CD4-positive, alpha-beta T cell treated with Interleukin-12 subunit alpha and Interleukin-12 subunit beta, for 1 hour (primary cell): ENCODE results near the gene XPR1.
"Not testable (repeated sequence)": the region's sequence is repeated elsewhere in the genome, so short reads cannot be mapped to it uniquely, and the experiment has no call there.

ENCODE experiments used
- DNase-seq: peaks from one replicate; pipeline ENCODE4 v3.0.0-alpha.2; 2020

Gene XPR1

GRCh38 chr1:180786624-180787023 is 154.8 kb downstream of the XPR1 start:
- DNase-seq, result no peak

GRCh38 chr1:180787628-180788307 is 155.9 kb downstream of the XPR1 start:
- no peak for DNase-seq

- DNase-seq, result no peak
Observed at GRCh38 chr1:180789460-180789859, 157.6 kb downstream of the XPR1 start.

- DNase-seq, result not testable (repeated sequence)
Observed at GRCh38 chr1:180791152-180791551, 159.3 kb downstream of the XPR1 start.

GRCh38 chr1:180791806-180792205 is 160.0 kb downstream of the XPR1 start:
- DNase-seq, result no peak

GRCh38 chr1:180793451-180793850 is 161.6 kb downstream of the XPR1 start:
- no peak for DNase-seq

DNA sequence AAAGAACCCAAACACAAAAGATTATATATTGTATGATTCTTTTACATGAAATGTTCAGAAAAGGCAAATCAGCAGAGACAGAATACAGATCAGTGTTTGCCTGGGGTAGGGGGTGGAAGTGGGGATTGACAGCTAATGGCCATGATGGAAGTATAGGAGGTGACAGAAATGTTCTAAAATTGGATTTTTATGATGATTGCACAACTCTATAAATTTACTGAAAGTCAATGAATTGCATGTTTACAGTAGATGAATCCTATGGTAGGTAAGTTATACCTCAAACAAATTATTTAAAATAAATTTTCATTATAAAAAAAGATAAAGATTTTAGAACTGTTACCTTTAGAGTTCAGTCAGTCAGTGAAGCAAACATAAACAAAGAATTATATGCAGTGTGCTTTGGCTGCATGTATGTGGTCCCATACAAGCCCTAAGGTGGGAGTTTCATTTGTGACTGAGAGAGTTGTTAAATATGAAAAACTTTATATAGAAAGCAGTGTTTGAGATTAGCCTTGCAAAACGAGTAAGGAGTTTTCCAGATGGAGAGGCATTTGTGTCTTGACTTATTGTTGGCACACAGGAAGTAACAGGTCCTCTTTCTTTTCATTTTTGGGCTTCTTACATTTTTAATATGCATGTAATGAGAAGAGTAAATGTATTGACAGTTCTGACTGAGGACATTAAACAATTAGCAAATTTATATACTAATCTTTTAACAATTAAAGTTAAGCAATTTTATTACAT is 165.2 kb downstream of the XPR1 start:
- DNase-seq, result no peak

- DNase-seq, result no peak
Observed at GRCh38 chr1:180800945-180801344, 169.1 kb downstream of the XPR1 start.

DNA sequence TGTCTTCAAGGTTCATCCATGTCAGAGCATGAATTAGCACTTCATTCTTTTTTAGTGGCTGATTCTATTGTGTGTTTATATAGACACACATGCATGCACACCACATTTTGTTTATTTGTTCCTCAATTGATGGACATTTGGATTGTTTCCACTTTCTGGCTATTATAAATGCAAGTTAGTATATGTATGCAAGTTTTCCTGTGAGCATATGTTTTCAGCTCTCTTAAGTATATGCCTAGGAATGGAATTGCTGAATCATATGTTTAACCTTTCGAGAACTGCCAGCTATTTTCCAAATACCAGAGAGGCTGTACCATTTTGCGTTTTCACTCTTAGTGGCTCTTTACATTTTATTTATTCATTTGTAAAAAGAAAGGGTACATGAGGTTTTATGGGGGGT is 171.0 kb downstream of the XPR1 start:
- no peak for DNase-seq

- DNase-seq, result no peak
Observed at GRCh38 chr1:180805316-180805715, 173.5 kb downstream of the XPR1 start.

DNA sequence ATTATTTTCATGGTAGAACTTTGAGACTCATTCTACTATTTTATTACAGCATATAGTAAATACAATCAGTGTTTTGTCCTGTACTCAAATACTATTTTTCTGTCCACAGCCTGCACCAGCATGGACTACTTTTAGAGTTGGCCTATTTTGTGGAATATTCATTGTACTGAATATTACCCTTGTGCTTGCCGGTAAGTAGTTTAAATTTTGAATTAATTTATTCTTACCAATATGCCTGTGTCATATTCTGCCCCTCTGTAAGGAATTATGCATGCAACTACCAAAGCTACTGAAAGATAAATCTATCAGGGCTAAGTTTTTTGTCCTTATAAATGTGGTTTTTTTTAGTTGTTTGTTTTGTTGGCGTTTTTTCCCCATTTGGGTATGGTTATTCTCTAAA is 179.5 kb downstream of the XPR1 start:
- no peak for DNase-seq

DNA sequence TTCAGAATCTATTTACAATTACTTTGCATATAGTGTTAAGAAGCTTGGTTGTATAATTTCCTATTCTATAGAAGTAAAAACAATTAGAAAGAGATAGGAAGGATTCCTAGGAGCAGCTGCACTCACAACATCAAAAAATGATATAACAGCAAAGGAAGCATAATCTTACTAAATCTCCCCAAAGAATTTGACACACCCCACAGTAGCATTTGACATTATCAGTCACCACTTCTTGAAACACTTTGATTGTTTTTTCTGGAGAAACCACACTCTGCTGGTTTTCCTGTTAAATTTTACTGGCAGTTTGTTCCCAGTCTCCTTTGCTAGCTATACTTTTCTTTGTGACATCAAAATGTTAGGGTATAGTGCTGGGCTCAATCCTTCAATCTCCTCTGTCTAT is 180.1 kb downstream of the XPR1 start:
- no peak for DNase-seq

GRCh38 chr1:180814258-180814657 is 182.4 kb downstream of the XPR1 start:
- no peak for DNase-seq

DNA sequence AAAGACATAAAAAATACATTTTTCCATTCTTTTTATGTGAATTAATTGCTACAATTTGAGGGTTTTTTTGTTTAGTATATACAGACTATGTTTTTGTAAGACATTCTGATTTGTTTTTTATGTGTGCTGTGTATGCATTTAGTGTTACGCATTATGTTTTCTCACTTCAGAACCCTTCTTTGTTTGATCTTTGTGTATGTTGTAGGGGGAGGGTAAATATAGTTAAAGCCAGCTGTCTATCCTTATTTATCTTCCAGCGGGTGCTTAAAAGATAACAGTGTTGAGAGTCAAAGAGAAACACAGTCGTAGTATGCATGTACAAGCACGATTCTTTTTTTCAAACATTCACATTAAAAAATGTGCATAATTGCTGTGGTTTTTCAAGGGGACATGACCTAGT is 183.4 kb downstream of the XPR1 start:
- no peak for DNase-seq

GRCh38 chr1:180816132-180816531 is 184.3 kb downstream of the XPR1 start:
- no peak for DNase-seq

- no peak for DNase-seq
Observed at GRCh38 chr1:180821970-180822369, 190.1 kb downstream of the XPR1 start.

DNA sequence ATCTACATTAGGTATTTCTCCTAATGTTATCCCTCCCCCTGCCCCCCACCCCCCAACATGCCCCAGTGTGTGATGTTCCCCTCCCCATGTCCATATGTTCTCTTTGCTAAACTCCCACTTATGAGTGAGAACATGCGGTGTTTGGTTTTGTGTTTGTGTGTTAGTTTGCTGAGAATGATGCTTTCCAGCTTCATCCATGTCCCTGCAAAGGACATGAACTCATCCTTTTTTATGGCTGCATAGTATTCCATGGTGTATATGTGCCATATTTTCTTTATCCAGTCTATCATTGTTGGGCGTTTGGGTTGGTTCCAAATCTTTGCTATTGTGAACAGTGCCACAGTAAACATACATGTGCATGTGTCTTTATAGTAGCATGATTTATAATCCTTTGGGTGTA is 199.7 kb downstream of the XPR1 start:
- not testable (repeated sequence) for DNase-seq

- not testable (repeated sequence) for DNase-seq
Observed at GRCh38 chr1:180833180-180833579, 201.4 kb downstream of the XPR1 start.

- DNase-seq, result no peak
Observed at GRCh38 chr1:180836449-180836848, 204.6 kb downstream of the XPR1 start.

GRCh38 chr1:180837020-180837419 is 205.2 kb downstream of the XPR1 start:
- no peak for DNase-seq

DNA sequence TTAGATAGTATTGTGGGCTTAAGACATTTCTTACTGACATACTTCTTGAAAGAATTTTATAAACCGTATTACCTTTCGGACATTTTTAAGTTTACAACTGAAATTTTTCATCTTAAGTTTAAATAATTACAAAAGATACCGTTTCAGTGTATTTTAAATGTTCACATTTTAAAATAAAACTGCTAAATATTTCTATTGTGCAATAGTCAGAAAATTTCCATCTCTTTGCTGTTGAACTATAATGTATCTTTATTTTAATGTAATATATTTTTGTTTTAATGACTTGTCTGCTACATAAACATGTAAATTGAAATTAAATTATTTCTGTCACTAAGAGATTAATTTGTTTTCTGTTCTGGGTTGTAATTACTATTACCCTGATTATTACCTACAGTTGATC is 206.7 kb downstream of the XPR1 start:
- DNase-seq, result no peak

DNA sequence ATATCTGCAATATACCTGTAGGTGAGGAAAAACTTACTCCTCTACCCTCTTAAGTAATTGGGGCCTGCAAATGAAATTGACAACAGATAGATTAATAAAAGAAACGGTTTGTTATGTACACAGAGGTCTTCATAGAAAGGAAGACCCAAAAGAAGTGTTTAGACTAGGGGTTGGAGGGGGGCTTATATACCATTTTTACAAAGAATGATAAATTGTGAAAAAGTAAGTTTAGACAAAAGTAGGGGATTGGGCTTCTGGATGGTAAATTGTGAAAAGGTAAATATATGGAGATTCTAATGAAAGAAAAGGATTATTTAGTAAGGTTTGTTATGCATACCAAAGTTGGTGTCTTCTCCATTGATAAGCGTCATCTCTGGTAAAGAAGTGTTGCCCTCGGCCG is 207.7 kb downstream of the XPR1 start:
- DNase-seq, result no peak

DNA sequence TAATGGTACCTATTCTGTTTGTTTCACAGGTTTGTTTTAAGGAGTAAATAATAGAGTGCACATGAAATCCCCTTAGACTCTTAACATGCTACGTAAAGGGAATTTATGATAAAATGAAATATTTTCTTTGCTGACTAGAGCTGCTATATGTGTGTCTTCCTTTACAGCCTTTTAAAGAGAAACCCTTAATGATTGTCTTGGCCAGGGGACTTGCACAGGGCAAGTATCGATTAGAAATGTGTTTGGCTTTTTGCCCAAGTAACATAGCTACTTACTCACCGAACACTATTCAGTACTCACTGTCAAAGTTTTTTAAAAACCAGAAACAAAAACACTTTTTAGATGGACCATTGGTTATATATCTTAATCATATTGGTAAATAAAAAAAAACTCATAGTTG is 209.6 kb downstream of the XPR1 start:
- DNase-seq, result no peak

DNA sequence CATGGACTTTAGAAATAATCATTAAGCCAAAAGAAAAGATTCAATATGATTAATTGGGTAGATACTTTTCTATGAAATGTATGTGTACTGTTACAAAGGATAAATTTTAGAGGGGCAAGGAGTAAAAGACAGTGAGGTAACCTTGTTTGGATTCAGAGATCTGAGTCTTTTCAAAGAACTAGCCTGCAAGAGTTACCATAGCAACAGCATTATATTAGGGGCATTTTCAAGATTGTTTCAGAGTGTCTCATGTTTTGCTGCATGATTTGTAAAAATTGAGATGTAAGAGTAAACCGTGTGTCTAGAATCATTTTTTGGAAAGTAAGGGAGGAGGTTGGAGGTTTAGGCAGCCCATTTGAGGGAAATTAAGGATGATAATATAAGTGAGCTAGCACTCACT is 210.2 kb downstream of the XPR1 start:
- no peak for DNase-seq
